Erythroblast (primary cell): Measurements from ENCODE around the gene TBCK.

ENCODE experiments used
- GATA1 ChIP-seq: IDR thresholded peaks from 2 replicates; pipeline ENCODE4 v1.6.1; 2011; ENCODE audit warnings: low read depth, mild to moderate bottlenecking, control low read depth, low read length, moderate library complexity
- POLR2A ChIP-seq: IDR thresholded peaks from 2 replicates; pipeline ENCODE4 v1.6.1; 2011; ENCODE audit warnings: mild to moderate bottlenecking, low read length

GRCh38 chr4:106095408-106095807 lies 220.6 kb downstream of the TBCK start:
- TF ChIP-seq POLR2A (no peak), GATA1 (no peak)
